ENCODE data around the gene TOMM20.

The TOMM20 gene

DNA sequence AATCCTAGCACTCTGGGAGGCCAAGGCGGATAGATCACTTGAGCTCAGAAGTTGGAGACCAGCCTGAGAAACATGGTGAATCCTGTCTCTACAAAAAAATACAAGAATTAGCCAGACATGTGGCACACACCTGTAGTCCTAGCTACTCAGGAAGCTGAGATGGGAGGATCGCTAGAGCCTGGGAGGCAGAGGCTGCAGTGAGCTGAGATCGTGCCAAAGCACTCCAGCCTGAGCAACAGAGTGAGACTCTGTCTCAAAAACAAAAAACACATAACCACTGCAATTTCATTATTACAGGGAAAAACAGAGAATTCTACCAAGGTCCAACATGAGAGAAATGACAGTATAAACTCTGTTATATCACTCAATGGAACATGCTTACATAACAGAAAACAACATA lies 4.4 kb upstream of the TOMM20 start:
- no peak for DNase-seq

- DNase-seq = no peak
Observed at GRCh38 chr1:235131961-235132360, 3.3 kb upstream of the TOMM20 start.

DNA sequence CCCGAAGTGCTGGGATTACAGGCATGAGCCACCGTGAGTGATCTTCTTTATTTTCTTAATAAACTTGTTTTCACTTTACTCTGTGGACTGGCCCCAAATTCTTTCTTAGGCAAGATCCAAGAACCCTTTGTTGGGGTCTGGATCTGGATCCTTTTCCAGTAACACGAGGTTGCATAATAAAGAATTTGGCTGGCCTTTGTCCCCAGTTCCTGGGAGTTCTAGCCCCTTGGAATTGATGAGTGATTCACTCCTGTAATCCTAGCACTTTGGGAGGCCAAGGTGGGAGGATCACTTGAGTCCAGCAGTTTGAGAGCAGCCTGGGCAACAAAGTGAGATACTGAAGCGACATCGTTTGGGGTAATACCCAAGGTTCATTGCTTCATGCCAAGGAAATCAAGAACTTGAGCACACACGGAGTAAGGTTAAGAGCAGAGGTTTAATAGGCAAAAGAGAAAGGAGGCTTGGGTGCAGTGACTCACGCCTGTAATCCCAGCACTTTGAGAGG lies 2.2 kb upstream of the TOMM20 start:
- no peak for DNase-seq

- DNase-seq = no peak
Observed at GRCh38 chr1:235129774-235130570, 1.3 kb upstream of the TOMM20 start.

DNA sequence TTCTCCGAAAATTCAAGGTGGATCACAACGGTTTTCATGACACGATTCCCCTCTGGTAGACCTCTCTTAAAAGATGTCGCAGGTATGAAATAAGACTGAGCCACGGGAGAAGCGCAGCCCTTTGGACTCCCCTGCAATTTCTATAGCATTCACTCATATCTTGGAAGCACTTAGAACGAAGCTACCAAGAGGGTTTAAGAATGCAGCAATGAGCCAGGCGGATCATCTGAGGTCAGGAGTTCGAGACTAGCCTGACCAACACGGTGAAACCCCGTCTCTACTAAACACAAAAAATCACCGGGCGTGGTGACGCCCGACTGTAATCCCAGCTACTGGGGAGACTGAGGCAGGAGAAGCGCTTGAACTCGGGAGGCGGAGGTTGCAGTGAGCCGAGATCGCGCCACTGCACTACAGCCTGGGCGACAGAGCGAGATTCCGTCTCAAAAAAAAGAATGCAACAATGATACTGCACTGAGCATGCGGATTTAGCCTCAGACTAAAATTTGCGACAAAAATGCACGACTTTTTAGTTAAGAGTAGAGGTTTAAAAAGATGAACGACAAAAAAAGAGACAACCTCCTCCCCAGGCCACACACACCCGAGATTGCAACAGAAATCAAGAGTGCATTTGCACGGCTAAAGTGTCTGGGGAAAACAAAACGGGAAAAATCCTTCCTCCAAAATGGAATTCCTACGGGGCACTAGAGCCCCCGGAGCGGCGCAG lies 743 bp downstream of the TOMM20 start:
- no peak for DNase-seq

DNA sequence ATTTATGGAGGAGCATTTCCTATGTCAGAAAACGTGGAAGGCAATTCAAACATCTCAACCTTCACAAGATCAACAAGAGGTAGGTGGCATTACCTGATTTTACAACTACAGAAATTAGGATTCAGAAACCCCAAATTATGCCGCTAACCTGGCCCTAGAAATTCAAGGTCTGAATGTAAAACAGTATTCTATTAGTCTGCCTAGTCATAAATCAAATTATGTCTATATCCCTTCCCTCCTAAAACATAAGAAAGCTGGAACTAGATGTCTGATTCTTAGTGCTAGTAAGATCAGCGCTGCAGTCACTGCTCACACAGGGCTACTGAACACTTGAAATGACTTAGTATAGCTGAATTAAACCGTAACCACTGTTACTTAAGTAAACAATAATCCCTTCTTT lies 1.4 kb downstream of the TOMM20 start:
- no peak for DNase-seq

GRCh38 chr1:235124665-235125064 lies 4.0 kb downstream of the TOMM20 start:
- DNase-seq = no peak

DNA sequence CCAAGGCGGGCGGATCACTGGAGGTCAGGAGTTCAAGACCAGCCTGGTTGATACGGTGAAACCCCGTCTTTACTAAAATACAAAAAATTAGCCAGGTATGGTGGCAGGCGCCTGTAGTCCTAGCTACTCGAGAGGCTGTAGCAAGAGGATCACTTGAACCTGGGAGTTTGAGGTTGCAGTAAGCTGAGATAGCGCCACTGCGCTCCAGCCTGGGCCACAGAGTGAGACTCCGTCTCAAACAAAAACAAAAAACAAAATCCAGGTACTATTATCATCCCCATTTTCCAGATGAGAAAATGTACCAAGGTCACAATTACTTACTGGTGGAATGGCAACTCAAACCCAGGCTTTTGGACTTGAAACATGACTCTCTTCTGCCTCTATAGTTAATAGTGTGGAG lies 4.5 kb downstream of the TOMM20 start:
- DNase-seq = no peak

DNA sequence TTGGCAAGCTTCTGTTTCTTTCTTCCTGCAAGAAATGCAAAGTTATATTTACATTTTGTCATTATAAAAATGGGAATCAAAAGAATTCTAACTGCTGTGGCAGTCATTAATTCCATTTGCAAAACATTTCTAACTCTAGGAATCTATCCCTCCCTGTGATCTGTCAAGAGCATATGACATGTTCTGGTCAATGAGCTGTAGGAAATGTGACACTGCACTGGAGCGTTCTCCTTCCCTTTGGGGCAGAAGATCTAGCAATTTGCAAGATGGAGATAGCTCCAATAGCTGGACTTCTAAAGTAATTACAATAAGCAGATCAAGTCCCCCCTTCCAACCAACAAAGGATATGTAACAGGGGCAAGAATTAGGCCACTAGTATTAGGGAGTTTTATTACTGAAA lies 6.3 kb downstream of the TOMM20 start:
- DNase-seq = no peak

GRCh38 chr1:235113183-235113917 lies 15.3 kb downstream of the TOMM20 start:
- DNase-seq = no peak

DNA sequence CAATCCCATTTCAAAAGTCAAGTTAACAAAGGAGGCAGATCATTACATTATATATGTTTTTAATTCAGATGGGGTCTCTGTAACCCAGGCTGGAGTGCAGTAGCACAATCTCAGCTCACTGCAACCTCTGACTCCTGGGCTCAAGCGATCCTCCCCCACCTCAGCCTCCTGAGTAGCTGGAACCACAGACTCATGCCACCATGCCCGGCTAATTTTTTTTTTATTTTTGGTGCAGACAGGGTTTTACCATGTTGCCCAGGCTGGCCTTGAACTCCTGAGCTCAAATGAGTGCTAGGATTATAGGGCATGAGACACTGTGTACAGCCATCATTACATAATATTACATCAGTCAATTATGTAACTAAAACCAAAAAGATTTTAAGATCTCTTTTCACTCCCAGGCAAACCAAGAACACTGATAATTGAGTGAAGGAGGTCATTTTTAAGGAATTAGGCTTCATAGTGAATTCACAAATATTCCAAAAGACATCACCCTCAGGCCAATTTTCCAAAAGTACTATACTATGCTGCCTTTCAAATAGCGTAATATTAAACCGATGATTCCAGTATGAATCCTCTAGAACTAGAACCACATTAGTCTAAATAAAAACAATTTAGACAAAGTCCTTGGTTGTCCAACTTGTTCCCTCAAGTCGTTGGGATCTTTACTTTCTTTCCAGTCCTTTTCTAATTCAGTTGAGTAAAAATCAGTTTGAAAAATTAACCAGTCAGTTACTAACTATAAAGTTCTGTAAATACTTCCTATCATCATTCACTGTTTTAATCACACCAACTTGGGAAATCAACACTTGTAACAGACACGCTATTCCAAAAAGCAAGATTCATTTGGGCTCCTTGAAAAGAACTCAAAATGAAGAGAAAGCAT lies 16.1 kb downstream of the TOMM20 start:
- no peak for DNase-seq

GRCh38 chr1:235111107-235111506 lies 17.5 kb downstream of the TOMM20 start:
- no peak for DNase-seq

DNA sequence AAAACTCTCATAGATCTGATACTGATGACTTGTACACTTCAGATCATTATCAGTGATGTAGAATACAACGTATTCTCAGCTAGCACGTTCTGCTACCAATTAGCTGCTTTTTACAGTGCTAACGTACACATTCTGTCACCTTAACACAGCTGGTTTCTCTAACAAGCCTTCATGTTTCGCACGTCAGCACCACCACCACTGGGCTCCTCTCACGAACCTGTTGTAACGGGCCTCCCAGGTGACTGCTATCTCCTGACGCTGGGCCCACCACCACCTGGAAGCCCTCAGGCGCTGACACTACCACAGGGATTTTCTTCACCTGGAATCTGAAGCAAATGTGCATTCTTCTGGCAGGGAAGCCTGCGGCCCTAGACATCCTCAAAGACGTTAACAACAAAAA lies 19.8 kb downstream of the TOMM20 start:
- no peak for DNase-seq

GRCh38 chr1:235108185-235108593 lies 20.4 kb downstream of the TOMM20 start:
- no peak for DNase-seq

DNA sequence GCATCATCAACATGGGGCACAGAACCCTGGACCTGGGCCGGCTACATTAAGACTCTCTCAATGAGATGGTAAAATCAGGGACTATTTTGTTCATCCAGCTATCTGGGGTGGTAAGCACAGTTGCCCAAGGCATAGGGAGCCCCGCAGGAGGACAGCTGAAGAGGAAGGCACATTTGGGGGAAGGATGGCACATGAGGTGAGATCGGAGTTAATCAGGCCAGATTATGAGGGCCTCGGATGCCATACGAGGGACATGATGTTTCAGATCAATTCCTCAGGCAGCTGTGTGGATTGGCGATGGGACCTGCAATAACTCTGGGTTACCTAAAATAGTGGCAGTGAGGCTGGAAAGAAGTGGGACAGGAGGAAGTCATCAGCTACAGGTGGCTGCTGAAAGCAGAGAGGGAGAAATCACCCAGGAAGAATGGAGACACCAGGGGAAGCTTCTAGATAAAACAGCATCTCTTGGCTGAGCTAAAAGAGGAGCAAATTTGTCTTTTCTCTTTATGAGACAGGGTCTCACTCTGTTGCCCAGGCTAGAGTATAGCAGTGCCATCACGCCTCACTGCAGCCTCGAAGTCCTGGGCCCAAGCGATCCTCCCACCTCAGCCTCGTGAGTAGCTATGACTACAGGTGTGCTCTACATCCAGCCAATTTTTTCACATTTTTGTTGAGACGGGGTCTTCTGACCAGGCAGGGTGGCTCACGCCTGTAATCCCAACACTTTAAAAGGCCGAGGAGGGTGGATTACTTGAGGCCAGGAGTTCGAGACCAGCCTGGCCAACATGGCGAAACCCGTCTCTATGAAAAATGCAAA lies 21.1 kb downstream of the TOMM20 start:
- DNase-seq = no peak

- DNase-seq = no peak
Observed at GRCh38 chr1:235106457-235106856, 22.2 kb downstream of the TOMM20 start.

DNA sequence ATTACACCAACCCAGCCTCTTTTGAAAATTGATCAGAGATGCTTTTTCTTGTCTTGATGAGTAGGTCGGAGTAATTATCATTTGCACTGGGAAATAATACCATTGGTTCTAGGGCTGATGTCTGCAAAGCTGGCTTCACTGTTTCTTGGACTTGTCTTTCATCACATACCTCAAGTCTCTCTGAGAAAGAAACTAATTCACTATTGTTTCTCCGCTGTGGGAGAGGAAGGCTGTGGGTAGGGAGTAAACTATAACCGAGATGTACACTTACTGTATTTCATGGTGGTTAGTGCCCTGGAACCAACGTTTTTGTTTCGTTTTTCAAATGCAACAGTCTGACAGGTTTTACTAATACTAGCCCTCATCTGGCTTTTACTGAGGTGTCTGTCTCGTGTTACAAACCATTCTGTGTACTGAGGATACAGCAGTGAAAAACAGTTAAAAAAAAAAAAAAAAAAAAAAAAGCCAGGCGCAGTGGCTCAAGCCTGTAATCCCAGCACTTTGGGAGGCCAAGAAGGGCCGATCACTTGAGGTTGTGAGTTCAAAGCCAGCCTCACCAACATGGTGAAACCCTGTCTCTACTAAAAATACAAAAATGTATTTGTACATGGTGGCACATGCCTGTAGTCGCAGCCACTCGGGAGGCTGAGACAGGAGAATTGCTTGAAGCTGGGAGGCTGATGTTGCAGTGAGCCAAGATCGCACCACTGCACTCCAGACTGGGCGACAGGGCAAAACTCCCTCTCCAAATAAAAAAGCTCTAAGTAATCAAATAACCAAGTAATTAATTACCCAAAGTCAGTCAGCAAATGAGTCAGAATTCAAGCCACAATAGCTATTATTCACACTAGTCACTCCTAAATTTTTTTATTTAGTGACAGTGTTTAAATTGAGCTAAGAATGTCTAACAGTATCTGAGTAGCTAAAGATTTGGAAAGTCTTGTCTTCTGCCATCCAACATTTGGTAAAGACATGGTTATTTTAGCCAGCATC lies 23.3 kb downstream of the TOMM20 start:
- DNase-seq = no peak

GRCh38 chr1:235102993-235103411 lies 25.6 kb downstream of the TOMM20 start:
- peak in 1 of 2 donors; percentile 40 for DNase-seq

DNA sequence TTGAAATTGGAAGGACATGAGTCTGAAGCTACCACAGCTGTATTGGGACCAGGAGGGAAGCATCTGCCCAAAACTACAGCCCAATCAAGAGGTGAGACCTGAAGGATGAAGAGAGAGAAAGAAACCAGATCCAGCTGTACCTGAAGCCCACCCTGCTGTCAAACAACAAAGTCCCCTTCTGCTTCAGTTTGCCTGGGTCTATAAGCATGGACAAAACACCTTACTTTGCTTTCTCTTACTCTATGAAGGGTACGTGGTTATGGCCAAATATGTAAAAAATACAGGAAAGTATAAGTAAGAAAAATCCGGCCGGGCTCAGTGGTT lies 26.4 kb downstream of the TOMM20 start:
- DNase-seq = no peak

- no peak for DNase-seq
Observed at GRCh38 chr1:235101558-235102258, 26.9 kb downstream of the TOMM20 start.

Measured in hippocampal formation (tissue), 2 donors.